ENCODE measurements around the gene GRIN2A. TPM values are rescaled to one million over a fixed set of nuclear protein-coding genes. Genes with fewer than 3 reads are reported as not detected.

The GRIN2A gene
- total and polyA plus RNA-seq, 2 of the 13 experiments (the other 11 are each of a cell fraction or from before 2014, with no cell fraction given): not detected

- TF ChIP-seq THAP11 (CRISPR knock-in tag; IDR thresholded peaks at IDR 0.05): no peak
- TF ChIP-seq ZFP36L2 (CRISPR knock-in tag; IDR thresholded peaks at IDR 0.05): no peak
- TF ChIP-seq TARDBP (CRISPR knock-in tag; IDR thresholded peaks at IDR 0.05): no peak
- TF ChIP-seq ZNF878 (CRISPR knock-in tag; IDR thresholded peaks at IDR 0.05): no peak
- TF ChIP-seq SSRP1 (CRISPR knock-in tag; IDR thresholded peaks at IDR 0.05): no peak
- TF ChIP-seq ATM (IDR thresholded peaks at IDR 0.05; ENCODE audit: borderline replicate concordance): no peak
- no peak for TF ChIP-seq GPBP1L1 (CRISPR knock-in tag; IDR thresholded peaks at IDR 0.05)
These were observed 59.7 kb downstream of the GRIN2A start (continued) for GRCh38 chr16:10122546-10122945.

GRCh38 chr16:10121897-10122425 is 60.3 kb downstream of the GRIN2A start:
- Histone ChIP-seq H3K27ac (ENCODE audit: extremely low read length, insufficient read depth, low read length) (no peak overlapping the region), H3K9me3 (ENCODE audit: low read length) (no peaks in the 10 kb centered on the region), H3K4me3 (replicated peaks in 1 of 3; ENCODE audit: insufficient read depth in 1 of 3, low read depth in 2 of 3, low read length in 3 of 3) (no peak overlapping the region), H3K36me3 (replicated peaks in 1 of 2; ENCODE audit: control insufficient read depth in 1 of 2, insufficient read depth in 2 of 2, low read length in 2 of 2) (no peaks in the 10 kb centered on the region), H3K4me2 (ENCODE audit: low read depth, low read length) (no peak overlapping the region), H2AFZ (ENCODE audit: low read length) (no peak overlapping the region), H4K20me1 (ENCODE audit: insufficient read depth, low read length) (no peaks in the 10 kb centered on the region), H3K79me2 (ENCODE audit: insufficient read depth, low read length) (no peaks in the 10 kb centered on the region), H3K27me3 (ENCODE audit: control insufficient read depth in 1 of 2, insufficient read depth in 2 of 2, low read length in 2 of 2) (peaks cover 0 to 35% of the 10 kb centered on the region in 2 experiments; a peak in 3 of 5 replicates), H3K9ac (ENCODE audit: insufficient read depth, low read depth, low read length) (no peak overlapping the region), H3K4me1 (ENCODE audit: insufficient read depth, low read length) (no peaks in the 10 kb centered on the region)
- ATAC-seq (no peak), FAIRE-seq (no peak), DNase-seq (ENCODE audit: low spot score) (no peak)
- BruUV-seq (replicated peaks): no TSS peak
- CTCF ChIA-PET (ENCODE audit: low intra/inter-chr PET ratio, low total read pairs): no interaction called here
- in situ Hi-C loops (cut with HindIII; ENCODE audit: extremely low pct_ligation_motif_present, low pct_unique_long_range_greater_than_20kb) (no loop called here), intact Hi-C loops (cut with micrococcal nuclease; ENCODE audit: unreplicated experiment) (loop anchor here (1.0 kb wide), 1 partner anchor 864 kb away; no protein-coding TSS in a partner anchor)
- POLR2A ChIA-PET: no interaction called here
- WGBS (ENCODE audit: low lambda C conversion rate): 5% methylated on average over 5 of the region's 5 CpGs
- no peak for TF ChIP-seq HNF4G (IDR thresholded peaks at IDR 0.05; ENCODE audit: borderline replicate concordance, low read depth, low read length)
- TF ChIP-seq HNF4G (CRISPR knock-in tag; IDR thresholded peaks at IDR 0.05; ENCODE audit: borderline replicate concordance, low read depth): no peak
- TF ChIP-seq HMGA1 (CRISPR knock-in tag; conservative IDR thresholded peaks at IDR 0.05): no peak
- no peak for TF ChIP-seq SRF (IDR thresholded peaks at IDR 0.05; ENCODE audit: low read depth, low read length)
- no peak for TF ChIP-seq ZNF331 (CRISPR knock-in tag; IDR thresholded peaks at IDR 0.05)
- TF ChIP-seq PAXIP1 (CRISPR knock-in tag; conservative IDR thresholded peaks at IDR 0.05): no peak
- no peak for TF ChIP-seq ZNF30 (CRISPR knock-in tag; IDR thresholded peaks at IDR 0.05)
- no peak for TF ChIP-seq ZNF678 (CRISPR knock-in tag; IDR thresholded peaks at IDR 0.05)
- no peak for TF ChIP-seq CBX1 (IDR thresholded peaks at IDR 0.05; ENCODE audit: low read depth)

Measured in HepG2 (cell line).